ENCODE results near the gene IQGAP2. TPM values are rescaled to one million over a fixed set of nuclear protein-coding genes. Genes with fewer than 3 reads are reported as not detected.

The IQGAP2 gene
- total and polyA plus RNA-seq, 2 of the 8 experiments (the other 6 are each of a cell fraction or from before 2014, with no cell fraction given), result 19.7 to 66.0 TPM

GRCh38 chr5:76521240-76521758 is 118.2 kb downstream of the IQGAP2 start:
- Histone ChIP-seq H3K4me3 (ENCODE audit: extremely low read depth in 1 of 4, insufficient read depth in 2 of 4, low read depth in 3 of 4, low read length in 4 of 4) (no peak overlapping the region), H4K91ac (replicated peaks; ENCODE audit: insufficient read length, low read length) (no peak overlapping the region), H3K4me1 (replicated peaks in 1 of 4; ENCODE audit: control insufficient read depth in 3 of 4, insufficient read depth in 4 of 4, low read length in 3 of 4) (peaks cover 0 to 17% (median 13%) of the 10 kb centered on the region in 4 experiments; a peak in 5 of 7 replicates), H2BK12ac (ENCODE audit: low read depth, low read length) (no peak overlapping the region; the same call in 1 of the 2 replicates), H3K18ac (ENCODE audit: extremely low read depth, low read length) (no peak overlapping the region), H2BK20ac (ENCODE audit: low read length) (no peak overlapping the region), H3K79me1 (ENCODE audit: low read depth, low read length) (no peaks in the 10 kb centered on the region), H4K20me1 (replicated peaks in 1 of 2; ENCODE audit: control insufficient read depth in 1 of 2, insufficient read depth in 2 of 2, low read length in 2 of 2) (no peaks in the 10 kb centered on the region), H2AK5ac (ENCODE audit: low read depth, low read length) (no peak overlapping the region), H3K9me3 (ENCODE audit: insufficient read depth in 2 of 2, low read depth in 1 of 2, low read length in 1 of 2) (no peaks in the 10 kb centered on the region), H2AFZ (ENCODE audit: low read length) (no peak overlapping the region), H4K8ac (ENCODE audit: extremely low read depth, insufficient read depth, low read length) (no peak overlapping the region), H3K14ac (ENCODE audit: insufficient read length) (no peak overlapping the region), H3K9ac (replicated peaks in 1 of 4; ENCODE audit: extremely low read depth in 1 of 4, low read depth in 3 of 4, low read length in 3 of 4) (no peak overlapping the region), H3K23ac (ENCODE audit: insufficient read length) (no peak overlapping the region), H3K79me2 (ENCODE audit: control insufficient read depth in 1 of 2, insufficient read depth in 2 of 2, low read length in 2 of 2) (peaks cover 0 to 14% of the 10 kb centered on the region in 2 experiments; a peak in 3 of 4 replicates), H3K4ac (replicated peaks; ENCODE audit: insufficient read length, low read depth, low read length) (no peak overlapping the region), H3K56ac (replicated peaks; ENCODE audit: insufficient read length, low read depth, low read length) (no peak overlapping the region), H3K23me2 (ENCODE audit: low read depth, low read length) (0 out of 2 replicates have a peak, but pooled peaks cover 2% of the 10 kb centered on the region), H2BK5ac (ENCODE audit: low read depth, low read length) (no peak overlapping the region), H2BK15ac (ENCODE audit: low read length) (no peak overlapping the region; the same call in 1 of the 2 replicates), H2BK120ac (replicated peaks; ENCODE audit: low read depth, low read length) (no peak overlapping the region), H3K27me3 (replicated peaks in 1 of 4; ENCODE audit: control insufficient read depth in 3 of 4, extremely low read depth in 1 of 4, insufficient read depth in 3 of 4, low read length in 3 of 4) (no peaks in the 10 kb centered on the region), H3K4me2 (ENCODE audit: insufficient read depth in 1 of 2, low read depth in 2 of 2, low read length in 2 of 2) (no peak overlapping the region), H3K36me3 (ENCODE audit: control insufficient read depth in 2 of 4, insufficient read depth in 4 of 4, low read length in 3 of 4) (no peaks in the 10 kb centered on the region; a peak in 1 of 8 replicates), H4K5ac (ENCODE audit: insufficient read length, low read depth, low read length) (no peak overlapping the region), H3K27ac (ENCODE audit: low read depth, low read length) (no peak overlapping the region; the same call in 1 of the 2 replicates)
- DNase-seq (ENCODE audit: low read depth in 1 of 2, low spot score in 2 of 2) (no peak), FAIRE-seq (no peak)
- CTCF ChIA-PET (ENCODE audit: partially characterized antibody), result interaction anchor here (0.6 to 1.2 kb wide), 2 partner anchors 38 to 73 kb away, joined by 3 to 4 read pairs; no protein-coding TSS in a partner anchor
- 95% methylated on average over 6 of the region's 6 CpGs; no CpG with 5 or more reads in 1 of the 2 experiments for WGBS, 2 experiments (ENCODE audit: extremely low coverage in 1 of 2, insufficient coverage in 1 of 2, insufficient read length in 1 of 2, insufficient replicate concordance in 2 of 2, low coverage in 1 of 2, low lambda C conversion rate in 2 of 2, missing lambda C conversion rate in 1 of 2)
- TF ChIP-seq KDM4A (IDR thresholded peaks at IDR 0.05; ENCODE audit: low read depth, low read length, severe bottlenecking), result no peak
- TF ChIP-seq TBP (IDR thresholded peaks at IDR 0.05; ENCODE audit: low read depth, low read length), result no peak
- no peak for TF ChIP-seq EZH2 (IDR thresholded peaks at IDR 0.05; ENCODE audit: low read depth, low read length, severe bottlenecking)
- no peak for TF ChIP-seq BRCA1 (IDR thresholded peaks at IDR 0.05; ENCODE audit: low read depth, low read length)
- TF ChIP-seq TAF7 (optimal IDR thresholded peaks at IDR 0.05; ENCODE audit: borderline replicate concordance, low read depth, low read length), result no peak
- TF ChIP-seq CREB1 (IDR thresholded peaks at IDR 0.05), result no peak
- no peak for TF ChIP-seq SUZ12 (IDR thresholded peaks at IDR 0.05; ENCODE audit: low read length)
- TF ChIP-seq HDAC6 (IDR thresholded peaks at IDR 0.05; ENCODE audit: low read depth, low read length), result no peak
- TF ChIP-seq RNF2 (IDR thresholded peaks at IDR 0.05; ENCODE audit: borderline replicate concordance, low read depth, low read length, missing control alignments, poor library complexity, severe bottlenecking), result no peak
- no peak for TF ChIP-seq KDM5A (IDR thresholded peaks at IDR 0.05; ENCODE audit: low read length)
- no peak for TF ChIP-seq RFX5 (IDR thresholded peaks at IDR 0.05; ENCODE audit: borderline replicate concordance, low read depth, low read length)
- POLR2A ChIA-PET (ENCODE audit: partially characterized antibody), result interaction anchor here (0.7 to 1.2 kb wide), 2 partner anchors 11 to 1756 kb away, joined by 3 read pairs; no protein-coding TSS in a partner anchor

Measured in H1 (cell line).